Activated CD8-positive, alpha-beta memory T cell treated with anti-CD3 and anti-CD28 coated beads, Interleukin-2, amount 50 U/mL, for 48 hours (primary cell): ENCODE measurements around the gene CRMP1.
"Not testable (repeated sequence)": the region's sequence is repeated elsewhere in the genome, so short reads cannot be mapped to it uniquely, and the experiment has no call there.

Source experiments
- DNase-seq: peaks from one replicate; pipeline ENCODE4 v3.0.0-alpha.2; 2020

The CRMP1 gene

DNA sequence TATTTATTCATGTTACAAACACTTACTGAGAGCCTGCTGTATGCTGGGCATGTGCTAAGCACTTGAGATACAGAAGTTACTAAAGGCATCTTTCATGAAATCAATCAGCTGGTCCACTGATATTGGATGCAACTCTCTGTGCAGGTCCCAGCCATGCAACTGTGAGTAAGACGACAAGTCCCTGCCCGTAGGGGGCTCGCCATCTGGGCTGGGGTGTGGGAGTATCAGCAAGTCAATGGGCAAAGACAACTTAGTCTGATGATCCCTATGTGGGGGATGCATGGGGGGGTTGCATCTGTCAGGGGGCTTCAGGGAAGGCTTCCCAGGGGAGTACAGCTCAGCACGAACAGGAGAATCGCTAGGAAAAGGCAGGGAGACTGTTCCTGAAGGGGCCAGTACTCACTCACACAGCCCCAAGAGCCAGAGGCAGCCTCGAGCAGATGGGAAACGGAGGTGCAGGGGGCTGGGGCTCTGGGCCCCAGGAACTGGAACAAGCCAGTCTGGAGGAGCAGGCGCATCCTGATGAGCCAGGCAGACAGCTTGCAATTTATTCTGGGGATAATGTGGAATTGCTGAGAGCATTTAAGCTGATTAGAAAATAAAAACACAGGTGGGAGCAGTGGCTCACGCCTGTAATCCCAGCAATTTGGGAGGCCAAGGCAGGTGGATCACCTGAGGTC is 40.2 kb downstream of the CRMP1 start:
- DNase-seq: no peak

GRCh38 chr4:5851637-5852301 is 41.1 kb downstream of the CRMP1 start:
- no peak for DNase-seq

DNA sequence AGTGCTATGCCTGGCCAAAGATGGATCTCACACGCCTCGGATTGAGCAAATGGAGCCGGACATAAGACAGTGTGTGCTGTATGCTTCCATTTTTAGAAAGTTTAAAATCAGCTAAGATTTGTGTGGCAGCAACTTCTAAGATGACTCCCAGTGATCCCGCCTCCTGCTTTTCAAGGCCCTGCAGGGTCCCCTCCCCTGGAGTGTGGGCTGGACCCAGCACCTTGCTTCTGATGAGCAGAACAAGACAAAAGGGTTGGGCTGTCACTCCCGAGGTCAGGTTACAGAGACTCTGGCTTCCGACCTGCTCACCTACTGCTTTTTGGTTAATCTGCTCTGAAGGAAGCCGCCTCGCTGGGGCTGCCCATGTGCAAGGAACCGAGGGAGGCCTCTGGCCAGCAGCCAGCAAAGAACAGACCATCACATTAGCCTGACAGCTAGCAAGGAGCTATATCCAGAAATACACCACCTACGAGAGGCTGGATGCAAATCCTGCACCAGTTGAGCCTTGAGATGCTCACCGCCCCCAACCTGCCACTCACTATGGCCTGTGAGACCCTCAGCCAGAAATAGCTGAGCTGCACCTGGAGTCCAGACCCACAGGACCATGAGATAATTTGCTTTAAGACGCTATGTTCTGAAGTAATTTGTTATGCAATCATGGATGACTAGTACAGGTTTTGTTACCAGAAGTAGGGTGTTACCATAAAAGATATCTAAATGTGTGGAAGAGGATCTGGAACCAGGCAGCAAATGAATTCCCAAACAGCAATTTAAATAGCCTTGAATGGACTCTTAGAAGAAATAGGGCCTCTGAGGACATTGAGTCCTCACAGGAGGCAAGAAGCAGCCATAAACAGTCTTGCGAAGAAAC is 47.6 kb downstream of the CRMP1 start:
- DNase-seq: no peak

DNA sequence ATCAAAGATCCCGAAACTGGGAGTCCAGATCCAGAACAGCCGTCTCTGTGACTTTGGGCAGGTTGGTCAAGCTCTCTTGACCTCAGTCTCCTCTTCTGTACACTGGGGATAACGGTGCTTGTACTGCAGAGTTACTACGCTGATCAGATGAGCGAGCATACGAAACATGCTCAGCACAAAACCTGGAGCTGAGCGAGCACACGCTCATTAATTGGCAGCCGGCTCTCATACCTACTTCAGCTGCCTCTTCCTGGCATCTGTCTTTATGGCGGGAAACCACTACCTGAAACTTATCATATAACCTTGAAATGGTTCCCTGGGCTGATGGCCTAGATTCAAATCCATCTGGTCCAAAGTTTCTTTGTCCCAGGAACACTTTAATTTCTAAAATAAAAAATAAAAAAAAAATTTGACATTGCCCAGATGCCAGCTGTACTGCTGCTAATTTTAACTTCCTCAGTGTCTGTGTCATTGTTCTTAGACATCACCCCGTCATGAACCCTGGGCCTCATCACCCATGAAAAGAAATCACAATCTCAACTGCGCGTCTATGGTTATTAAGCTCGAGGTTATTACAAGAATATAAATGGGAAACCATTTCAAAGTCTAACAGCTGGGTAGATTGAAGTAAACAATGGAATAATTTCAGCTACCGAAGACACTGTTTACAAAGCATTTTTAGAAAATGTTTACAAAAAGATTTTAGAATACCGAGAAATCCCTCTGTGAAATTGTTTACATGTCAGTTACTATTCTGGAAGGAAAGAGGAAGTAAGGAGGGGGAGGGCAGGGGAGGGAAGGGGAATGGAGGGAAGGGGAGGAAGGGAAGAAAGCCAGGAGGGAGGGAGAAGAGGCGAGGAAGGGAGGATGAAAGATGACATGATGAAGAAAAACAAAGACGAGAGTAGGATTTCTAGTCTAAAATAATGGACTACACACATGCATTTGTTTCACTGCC is 49.0 kb downstream of the CRMP1 start:
- no peak for DNase-seq

DNA sequence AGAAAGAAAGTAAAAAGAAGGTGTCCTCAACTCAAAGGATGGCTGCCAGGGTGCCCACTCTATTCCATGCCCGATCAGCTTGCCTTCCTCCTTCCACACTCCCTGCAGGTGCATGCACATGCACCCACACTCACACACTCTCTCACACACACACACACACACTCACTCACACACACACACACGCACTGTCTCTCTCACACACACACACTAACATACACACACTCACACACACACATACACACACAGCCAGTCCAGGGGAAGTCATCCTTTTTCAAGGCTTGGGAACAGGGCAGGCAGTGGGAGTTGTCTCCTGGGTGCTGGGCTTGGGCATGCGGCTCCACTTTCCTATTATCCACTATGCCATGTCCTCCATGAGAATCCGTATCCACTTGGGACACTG is 50.4 kb downstream of the CRMP1 start:
- DNase-seq: no peak

DNA sequence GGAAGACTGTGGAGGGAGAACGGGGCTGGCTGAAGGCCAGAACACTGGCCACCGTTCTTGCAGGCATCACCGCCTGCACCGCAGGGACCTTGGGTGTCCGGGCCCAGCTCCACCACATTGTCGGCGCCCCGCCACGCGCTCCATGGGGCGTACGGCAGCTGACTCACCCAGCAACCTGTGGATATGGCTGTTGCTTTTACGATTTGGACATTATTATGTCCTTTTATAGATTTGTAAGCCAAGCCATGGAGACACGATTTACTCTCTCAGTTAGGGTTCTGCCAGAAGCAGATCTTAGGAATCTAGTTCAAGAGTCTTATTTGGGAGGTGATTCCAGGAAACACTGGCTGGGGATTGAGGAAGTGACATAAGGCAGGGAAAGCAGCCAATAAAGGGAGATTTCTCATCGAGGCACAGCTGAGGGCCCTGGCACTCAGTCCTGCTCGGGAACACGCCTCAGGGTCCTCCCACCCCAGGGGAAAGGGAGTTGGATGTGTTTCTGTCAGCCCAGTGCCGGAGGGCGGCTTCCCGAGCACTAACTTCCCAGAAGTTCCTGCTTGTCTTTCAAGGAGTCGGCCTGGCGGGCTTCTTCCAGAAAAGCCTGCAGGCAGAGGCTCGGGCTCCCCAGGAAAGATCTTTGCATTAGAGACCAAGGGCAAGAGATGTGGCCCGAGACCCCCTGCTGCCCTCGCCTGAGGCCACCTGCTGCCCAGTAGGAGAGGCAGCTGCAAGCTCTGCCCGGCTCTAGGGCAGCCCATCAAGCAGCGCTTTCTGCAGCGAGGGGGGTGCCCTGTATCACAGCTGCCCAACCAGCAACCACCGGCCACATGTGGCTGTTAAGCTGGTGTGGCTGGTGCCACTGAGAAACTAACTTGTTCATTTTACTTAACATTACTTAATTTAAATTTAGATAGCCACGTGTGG is 52.9 kb downstream of the CRMP1 start:
- DNase-seq: no peak

DNA sequence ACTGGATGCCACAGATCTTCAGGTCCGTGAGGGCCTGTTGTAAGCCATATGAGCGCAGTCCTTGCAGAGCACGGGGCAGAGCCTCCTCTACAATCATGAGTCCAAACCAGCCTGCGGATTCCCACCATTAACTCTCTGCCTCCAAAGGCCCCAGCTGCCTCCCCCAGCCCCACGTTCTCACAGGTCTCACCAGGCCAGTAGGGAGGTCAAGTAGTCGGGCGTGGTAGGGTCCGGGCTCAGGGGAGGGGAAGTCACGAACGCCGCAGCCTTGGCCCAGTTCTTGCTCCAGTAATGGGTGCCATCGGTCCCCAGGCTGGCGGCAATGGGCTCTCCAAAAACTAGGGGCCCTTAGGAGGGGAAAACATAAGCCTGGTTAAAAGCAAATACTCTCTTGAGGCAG is 53.6 kb downstream of the CRMP1 start:
- no peak for DNase-seq

GRCh38 chr4:5837483-5837882 is 55.4 kb downstream of the CRMP1 start:
- DNase-seq: not testable (repeated sequence)

- no peak for DNase-seq
Observed at GRCh38 chr4:5836943-5837342, 55.9 kb downstream of the CRMP1 start.

DNA sequence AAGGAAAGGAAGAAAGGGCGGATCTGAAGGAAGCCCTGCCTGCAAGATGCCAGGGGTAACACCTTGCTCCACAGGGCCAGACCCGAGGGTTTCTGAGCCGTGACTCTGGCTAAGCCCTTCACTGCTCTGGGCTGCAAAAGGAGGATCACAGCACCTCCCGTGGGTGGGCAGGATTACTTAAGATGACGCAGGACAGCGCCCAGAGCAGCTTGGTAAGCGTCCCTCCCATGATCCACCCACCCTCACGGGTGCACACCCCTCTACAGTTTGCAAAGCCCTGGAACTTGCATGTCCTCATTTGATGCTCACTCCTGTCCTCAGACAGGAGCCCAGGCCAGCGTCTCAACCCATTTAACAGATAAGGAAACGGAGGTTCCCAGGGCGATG is 64.9 kb downstream of the CRMP1 start:
- DNase-seq: no peak

GRCh38 chr4:5827108-5828004 is 65.5 kb downstream of the CRMP1 start:
- DNase-seq: no peak

DNA sequence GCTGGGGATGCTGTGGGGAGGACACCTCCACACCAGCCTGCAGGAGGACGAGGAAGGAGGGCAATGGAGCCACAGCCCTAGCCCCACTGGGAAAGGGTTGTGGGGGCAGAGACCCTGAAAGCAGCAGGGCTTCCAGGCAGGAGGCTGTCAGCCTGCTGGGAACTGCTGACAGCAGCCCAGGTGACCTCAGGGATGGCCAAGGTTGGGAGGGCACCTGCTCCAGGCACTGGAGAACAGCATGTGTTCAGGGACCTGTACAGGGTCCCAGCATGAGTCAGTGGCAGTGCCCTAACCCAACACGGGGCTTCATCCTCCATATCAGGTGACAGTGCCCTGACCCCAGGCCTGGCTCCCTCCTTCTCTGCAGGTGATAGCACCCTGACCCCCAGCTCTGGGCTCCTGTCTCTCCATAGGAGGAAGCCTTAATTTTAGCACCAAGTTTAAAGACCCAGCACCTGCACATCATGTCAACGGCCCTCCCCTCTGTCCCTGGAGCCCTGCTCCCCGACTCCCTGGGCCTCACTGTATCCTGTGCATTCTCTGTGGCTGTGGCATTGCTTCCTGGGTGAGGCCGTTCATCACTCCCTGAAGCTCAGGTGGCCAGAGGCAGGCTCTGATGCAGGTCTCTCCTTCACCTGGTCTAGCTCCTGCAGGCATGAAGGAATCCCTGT is 66.3 kb downstream of the CRMP1 start:
- DNase-seq: no peak

GRCh38 chr4:5825321-5826041 is 67.4 kb downstream of the CRMP1 start:
- DNase-seq: no peak

GRCh38 chr4:5824635-5825034 is 68.3 kb downstream of the CRMP1 start:
- DNase-seq: no peak

- DNase-seq: no peak
Observed at GRCh38 chr4:5824227-5824626, 68.7 kb downstream of the CRMP1 start.

DNA sequence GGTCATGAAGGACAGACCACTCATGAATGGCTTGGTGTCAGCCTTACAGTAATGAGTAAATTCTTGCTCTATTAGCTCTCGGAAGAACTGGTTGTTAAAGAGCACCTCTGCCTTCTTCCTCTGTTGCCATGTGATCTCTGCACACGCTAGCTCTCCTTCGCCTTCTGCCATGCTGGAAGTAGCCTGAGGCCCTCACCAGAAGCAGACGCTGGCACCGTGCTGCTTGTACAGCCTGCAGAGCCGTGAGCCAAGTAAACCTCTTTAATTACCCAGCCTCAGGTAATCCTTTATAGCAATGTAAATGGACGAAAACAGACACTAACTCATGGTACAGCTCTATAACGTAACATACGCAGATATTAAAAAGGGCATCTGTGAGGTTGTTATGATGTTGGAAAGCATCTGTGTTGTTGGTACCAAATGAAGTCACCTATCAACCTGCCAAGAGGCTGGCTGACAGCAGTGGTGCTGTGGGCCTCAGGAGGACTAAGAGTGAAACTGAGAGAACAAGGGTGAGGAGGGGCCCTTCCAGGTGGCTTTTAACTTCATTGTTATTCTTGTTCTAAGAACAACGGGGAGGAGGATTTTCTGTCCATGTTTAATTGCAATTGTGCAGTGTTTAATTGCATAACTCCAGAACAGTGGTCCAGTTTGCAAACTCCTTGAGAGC is 69.2 kb downstream of the CRMP1 start:
- DNase-seq: no peak

DNA sequence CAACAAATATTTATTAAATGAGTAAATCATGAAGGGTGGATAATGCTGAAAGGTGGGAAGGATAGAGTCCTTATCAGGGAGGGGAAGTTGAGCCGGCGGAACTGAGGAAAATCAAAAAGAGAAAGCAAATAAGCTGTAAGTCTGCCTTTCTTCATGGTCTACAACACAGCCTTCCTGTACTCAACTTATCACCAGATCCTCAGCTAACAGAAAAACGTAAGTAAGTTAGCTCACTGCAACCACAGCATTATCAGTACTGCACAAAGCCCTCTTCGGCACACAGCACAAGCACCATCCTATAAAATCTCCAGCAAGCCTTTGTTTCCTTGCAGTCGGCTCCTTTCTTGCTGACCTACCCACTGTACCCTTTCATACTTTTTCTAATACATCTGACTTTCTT is 70.3 kb downstream of the CRMP1 start:
- no peak for DNase-seq

DNA sequence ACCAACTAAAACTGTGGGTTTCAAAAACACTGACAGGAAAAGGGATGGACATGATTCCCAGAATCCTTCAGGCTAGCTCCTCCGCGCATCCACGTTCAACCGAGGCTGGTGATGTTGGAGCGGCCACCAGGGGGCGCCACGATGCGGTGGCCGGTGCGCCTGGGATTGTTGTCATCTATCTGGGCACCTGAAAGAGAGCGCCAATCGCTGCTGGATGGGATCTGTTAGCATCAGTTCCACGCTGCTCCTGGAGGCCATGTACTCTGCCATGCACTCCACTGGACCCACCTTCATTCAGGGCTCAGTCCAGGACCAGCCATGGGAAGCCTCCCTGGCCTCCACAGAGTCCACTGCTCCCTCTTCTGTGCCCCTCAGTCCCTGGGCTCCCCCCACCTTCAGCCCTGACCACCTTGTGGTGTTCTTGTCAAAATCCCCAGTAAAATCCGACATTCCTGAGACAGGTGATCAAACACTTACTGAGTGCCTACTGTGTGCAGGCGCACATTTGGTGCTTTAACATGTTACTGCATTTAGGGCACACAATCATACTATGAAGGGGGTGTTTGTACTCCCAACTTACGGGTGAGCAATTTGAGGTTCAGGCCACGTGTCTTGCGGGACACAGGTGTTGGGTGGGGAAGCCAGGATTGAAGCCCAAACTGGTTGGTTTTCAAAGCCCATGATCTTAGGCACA is 71.1 kb downstream of the CRMP1 start:
- peak; percentile 71 for DNase-seq
